ENCODE data around the gene SCAPER.

DNA sequence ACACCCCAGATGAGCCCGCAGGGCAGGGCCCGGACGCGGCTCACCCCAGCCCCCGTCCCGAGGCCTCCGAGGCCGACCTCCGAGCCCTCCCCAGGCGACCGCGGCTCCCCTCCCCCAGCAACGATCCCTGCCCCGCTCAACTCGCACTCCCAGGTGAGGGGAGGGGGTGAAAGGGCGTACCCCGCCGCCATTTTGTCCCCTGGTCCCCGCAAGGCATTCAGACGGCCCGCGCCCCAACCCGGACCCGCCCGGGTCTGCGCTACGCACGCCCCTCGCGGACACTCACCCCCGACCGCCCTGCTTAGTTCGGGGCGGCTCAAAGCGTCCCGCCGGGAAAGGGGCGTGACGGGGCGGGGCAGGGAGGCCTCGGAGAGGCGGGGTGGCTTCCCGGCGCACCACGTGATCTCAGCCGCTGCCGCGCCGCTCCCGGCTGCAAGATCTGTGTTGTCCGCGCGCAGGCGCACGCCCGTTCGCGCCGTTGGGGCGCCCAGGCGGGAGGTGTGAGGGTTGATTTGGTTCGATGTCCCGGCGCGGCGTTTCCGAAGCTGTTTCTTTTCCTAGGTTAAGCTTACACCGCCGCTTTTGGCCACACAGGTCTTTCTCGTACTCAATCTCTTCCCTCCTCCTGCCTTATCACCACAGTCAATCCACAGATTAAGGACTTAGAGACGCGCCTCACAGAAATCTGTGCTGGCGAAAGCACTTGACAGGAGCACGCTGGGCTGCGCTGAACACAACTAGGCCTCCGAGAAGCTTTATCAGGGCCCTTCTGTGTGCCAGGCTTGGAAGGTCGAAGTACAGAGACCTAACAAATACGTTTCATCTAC lies at the start of gene SCAPER:
- TF ChIP-seq RAD21 (IDR thresholded peaks at IDR 0.05; ENCODE audit: low read length) (no peak), CTCF (conservative IDR thresholded peaks at IDR 0.05; ENCODE audit: low read depth, low read length) (no peak), POLR2A (IDR thresholded peaks at IDR 0.05; ENCODE audit: low read depth, low read length) (peak; percentile 44; the same call in 1 of the 2 replicates), FOS (IDR thresholded peaks at IDR 0.05; ENCODE audit: low read depth, low read length) (no peak), MAFK (IDR thresholded peaks at IDR 0.05; ENCODE audit: low read depth, low read length) (no peak), CEBPB (IDR thresholded peaks at IDR 0.05; ENCODE audit: low read depth, low read length) (no peak), BHLHE40 (IDR thresholded peaks at IDR 0.05; ENCODE audit: low read depth, low read length) (no peak; the same call in 1 of the 2 replicates), RFX5 (IDR thresholded peaks at IDR 0.05; ENCODE audit: low read depth, low read length) (no peak), SMC3 (IDR thresholded peaks at IDR 0.05; ENCODE audit: low read depth, low read length) (no peak), MAZ (IDR thresholded peaks at IDR 0.05; ENCODE audit: borderline replicate concordance, low read depth, low read length) (peak; percentile 66; the same call in 1 of the 2 replicates), RCOR1 (IDR thresholded peaks at IDR 0.05; ENCODE audit: insufficient replicate concordance, low read length) (no peak), CHD1 (IDR thresholded peaks at IDR 0.05; ENCODE audit: low read depth, low read length) (no peak), MXI1 (IDR thresholded peaks at IDR 0.05; ENCODE audit: borderline replicate concordance, low read depth, low read length) (peak; percentile 80; the same call in 1 of the 2 replicates)
- TF ChIP-seq, protein P1, sequence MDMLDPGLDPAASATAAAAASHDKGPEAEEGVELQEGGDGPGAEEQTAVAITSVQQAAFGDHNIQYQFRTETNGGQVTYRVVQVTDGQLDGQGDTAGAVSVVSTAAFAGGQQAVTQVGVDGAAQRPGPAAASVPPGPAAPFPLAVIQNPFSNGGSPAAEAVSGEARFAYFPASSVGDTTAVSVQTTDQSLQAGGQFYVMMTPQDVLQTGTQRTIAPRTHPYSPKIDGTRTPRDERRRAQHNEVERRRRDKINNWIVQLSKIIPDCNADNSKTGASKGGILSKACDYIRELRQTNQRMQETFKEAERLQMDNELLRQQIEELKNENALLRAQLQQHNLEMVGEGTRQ (IDR thresholded peaks at IDR 0.05; ENCODE audit: low read depth, low read length) = peak; percentile 96
